ENCODE results near the gene SLC4A8. TPM values are rescaled to one million over a fixed set of nuclear protein-coding genes. Genes with fewer than 3 reads are reported as not detected.

Gene SLC4A8
- total RNA-seq, 3 donors from 2014 or later: 0.82 to 2.9 (median 1.1) TPM

DNA sequence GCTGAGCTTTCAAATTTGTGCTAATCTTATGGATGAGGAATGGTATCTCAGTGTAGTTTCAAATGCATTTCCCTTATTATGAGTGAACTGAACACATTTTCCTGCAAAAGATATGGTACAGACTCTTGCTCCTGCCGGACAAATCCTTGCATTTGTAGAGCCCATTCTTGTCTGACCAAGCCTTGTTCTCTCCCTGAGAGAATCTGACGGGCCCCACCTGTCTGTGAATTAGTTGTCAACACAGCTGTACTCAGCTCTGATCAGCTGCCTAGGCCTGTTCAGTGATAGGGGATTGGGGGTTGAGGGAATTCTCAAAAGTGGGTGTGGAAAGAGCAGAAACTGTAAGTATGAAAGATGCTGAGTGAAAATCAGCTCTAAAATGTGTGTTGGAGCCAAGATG, 123.6 kb downstream of the SLC4A8 start:
- H3K36me3 Mint-ChIP-seq (ENCODE audit: insufficient read depth): peaks cover 3% of the 10 kb centered on the region
- peaks cover 4% of the 10 kb centered on the region for H3K9me3 Mint-ChIP-seq
- H3K4me1 Mint-ChIP-seq (ENCODE audit: low read depth): no peaks in the 10 kb centered on the region
- H3K4me3 Mint-ChIP-seq: no peak overlapping the region
- H3K27me3 Mint-ChIP-seq (ENCODE audit: low read depth): peaks cover 27% of the 10 kb centered on the region
- DNase-seq (no peak), ATAC-seq (no peak)

DNA sequence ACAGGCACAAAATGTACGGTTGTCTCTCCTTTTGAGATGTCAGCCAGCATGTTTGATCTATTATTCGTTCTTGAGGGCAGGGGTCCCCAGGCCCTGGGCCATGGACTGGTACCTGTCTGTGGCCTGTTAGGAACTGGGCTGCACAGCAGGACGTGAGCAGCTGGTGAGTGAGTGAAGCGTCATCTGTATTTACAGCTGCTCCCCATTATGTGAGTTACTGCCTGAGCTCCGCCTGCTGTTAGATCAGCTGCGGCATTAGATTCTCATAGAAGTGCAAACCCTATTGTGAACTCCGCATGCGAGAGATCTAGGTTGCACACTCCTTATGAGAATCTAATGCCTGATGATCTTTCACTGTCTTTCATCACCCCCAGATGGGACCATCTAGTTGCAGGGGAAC, 125.0 kb downstream of the SLC4A8 start:
- Mint-ChIP-seq H3K36me3 (ENCODE audit: insufficient read depth) (no peaks in the 10 kb centered on the region), H3K4me3 (no peak overlapping the region), H3K27me3 (ENCODE audit: low read depth) (peaks cover 23% of the 10 kb centered on the region), H3K4me1 (ENCODE audit: low read depth) (no peaks in the 10 kb centered on the region), H3K9me3 (no peaks in the 10 kb centered on the region)
- ATAC-seq: no peak
- DNase-seq: no peak

Other genes starting within 250 kb of the SLC4A8 start
- gene POU6F1, start 206.8 kb upstream of the SLC4A8 start, total RNA-seq: 1 to 10 TPM; 4.1 to 8.5 (median 7.2) TPM
- gene DAZAP2, start 186.0 kb upstream of the SLC4A8 start, total RNA-seq: 100 to 1,000 TPM; 143 to 145 (median 145) TPM
- gene SMAGP, start 154.4 kb upstream of the SLC4A8 start, total RNA-seq: under 1 TPM; 0.76 to 0.87 (median 0.79) TPM
- 10 to 100 TPM; 14.7 to 20.9 (median 16.4) TPM for gene BIN2, start 100.7 kb upstream of the SLC4A8 start, total RNA-seq
- gene CELA1, start 78.2 kb upstream of the SLC4A8 start, total RNA-seq: not detected
- 10 to 100 TPM; 10.8 to 16.9 (median 11.9) TPM for gene GALNT6, start 33.4 kb upstream of the SLC4A8 start, total RNA-seq
- gene SCN8A, start 166.4 kb downstream of the SLC4A8 start, total RNA-seq: under 1 TPM; 0.23 to 0.46 (median 0.45) TPM